ENCODE data around the gene NTF3.

NTF3 gene

DNA sequence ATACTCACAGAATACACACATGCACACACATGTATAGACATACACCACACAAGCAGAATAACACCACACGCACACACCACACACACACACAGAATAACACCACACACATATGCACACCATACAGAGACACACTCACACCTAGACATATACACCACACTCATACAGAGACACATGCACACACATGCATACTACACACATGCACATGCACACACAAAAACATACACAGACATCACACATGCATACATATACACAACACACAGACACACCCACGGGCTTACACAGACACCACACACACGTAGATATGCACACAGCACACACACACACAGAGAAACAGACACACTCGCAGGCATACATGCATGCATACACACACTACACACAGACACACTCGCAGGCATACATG is 49.7 kb downstream of the NTF3 start:
- TF ChIP-seq, protein P1, sequence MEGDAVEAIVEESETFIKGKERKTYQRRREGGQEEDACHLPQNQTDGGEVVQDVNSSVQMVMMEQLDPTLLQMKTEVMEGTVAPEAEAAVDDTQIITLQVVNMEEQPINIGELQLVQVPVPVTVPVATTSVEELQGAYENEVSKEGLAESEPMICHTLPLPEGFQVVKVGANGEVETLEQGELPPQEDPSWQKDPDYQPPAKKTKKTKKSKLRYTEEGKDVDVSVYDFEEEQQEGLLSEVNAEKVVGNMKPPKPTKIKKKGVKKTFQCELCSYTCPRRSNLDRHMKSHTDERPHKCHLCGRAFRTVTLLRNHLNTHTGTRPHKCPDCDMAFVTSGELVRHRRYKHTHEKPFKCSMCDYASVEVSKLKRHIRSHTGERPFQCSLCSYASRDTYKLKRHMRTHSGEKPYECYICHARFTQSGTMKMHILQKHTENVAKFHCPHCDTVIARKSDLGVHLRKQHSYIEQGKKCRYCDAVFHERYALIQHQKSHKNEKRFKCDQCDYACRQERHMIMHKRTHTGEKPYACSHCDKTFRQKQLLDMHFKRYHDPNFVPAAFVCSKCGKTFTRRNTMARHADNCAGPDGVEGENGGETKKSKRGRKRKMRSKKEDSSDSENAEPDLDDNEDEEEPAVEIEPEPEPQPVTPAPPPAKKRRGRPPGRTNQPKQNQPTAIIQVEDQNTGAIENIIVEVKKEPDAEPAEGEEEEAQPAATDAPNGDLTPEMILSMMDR (conservative IDR thresholded peaks at IDR 0.05; ENCODE audit: low read length), result no peak
- no peak for TF ChIP-seq EZH2phosphoT487 (IDR thresholded peaks at IDR 0.05; ENCODE audit: borderline replicate concordance)
- Histone ChIP-seq H3K4me1 (ENCODE audit: insufficient read depth, low read length, poor library complexity, severe bottlenecking) (no peaks in the 10 kb centered on the region), H3K79me2 (ENCODE audit: insufficient read depth, low read length) (no peaks in the 10 kb centered on the region), H2AFZ (ENCODE audit: low read length) (no peak overlapping the region), H3K9me3 (ENCODE audit: insufficient read depth, low read depth, low read length) (no peaks in the 10 kb centered on the region), H3K27me3 (ENCODE audit: insufficient read depth, low read length, poor library complexity, severe bottlenecking) (no peaks in the 10 kb centered on the region), H3K4me2 (ENCODE audit: low read depth, low read length, poor library complexity, severe bottlenecking) (no peak overlapping the region), H4K20me1 (ENCODE audit: insufficient read depth, low read length, poor library complexity, severe bottlenecking) (no peaks in the 10 kb centered on the region), H3F3A (ENCODE audit: low read depth) (no peaks in the 10 kb centered on the region), H3K9me2 (replicated peaks; ENCODE audit: low read depth, low read length) (no peaks in the 10 kb centered on the region), H3K9ac (ENCODE audit: low read depth, low read length, poor library complexity, severe bottlenecking) (no peak overlapping the region), H3K36me3 (ENCODE audit: insufficient read depth, low read length) (no peaks in the 10 kb centered on the region), H3K4me3 (ENCODE audit: low read length, poor library complexity, severe bottlenecking) (no peak overlapping the region)

DNA sequence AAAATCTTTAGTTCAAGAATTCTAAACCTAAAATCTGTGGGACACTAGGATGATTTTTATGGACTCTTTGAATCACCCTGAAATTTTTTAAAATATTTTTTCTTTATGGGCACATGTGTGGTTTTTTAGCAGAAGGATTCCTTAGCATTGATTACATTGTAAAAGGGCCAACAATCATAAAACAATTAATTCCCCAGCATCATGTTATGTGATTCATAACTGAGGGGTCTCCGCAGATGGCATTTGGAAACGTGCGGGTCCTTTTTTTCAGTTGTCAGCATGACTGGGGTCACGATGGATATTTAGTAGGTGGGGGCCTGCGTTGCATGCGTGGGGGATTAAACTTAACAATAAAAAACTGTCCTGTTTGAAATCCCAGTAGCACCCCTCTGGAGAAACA is 52.5 kb downstream of the NTF3 start:
- no peak overlapping the region for H2AFZ ChIP-seq (ENCODE audit: low read length)
- H3K4me2 ChIP-seq (ENCODE audit: low read depth, low read length, poor library complexity, severe bottlenecking), result no peak overlapping the region
- H4K20me1 ChIP-seq (ENCODE audit: insufficient read depth, low read length, poor library complexity, severe bottlenecking), result no peaks in the 10 kb centered on the region
- H3F3A ChIP-seq (ENCODE audit: low read depth), result no peaks in the 10 kb centered on the region
- no peaks in the 10 kb centered on the region for H3K79me2 ChIP-seq (ENCODE audit: insufficient read depth, low read length)
- no peak overlapping the region for H3K4me3 ChIP-seq (ENCODE audit: low read length, poor library complexity, severe bottlenecking)
- H3K9me2 ChIP-seq (replicated peaks; ENCODE audit: low read depth, low read length), result no peaks in the 10 kb centered on the region
- no peaks in the 10 kb centered on the region for H3K36me3 ChIP-seq (ENCODE audit: insufficient read depth, low read length)
- no peak for TF ChIP-seq EZH2phosphoT487 (IDR thresholded peaks at IDR 0.05; ENCODE audit: borderline replicate concordance)
- TF ChIP-seq, protein P1 (conservative IDR thresholded peaks at IDR 0.05; ENCODE audit: low read length), result no peak
- H3K4me1 ChIP-seq (ENCODE audit: insufficient read depth, low read length, poor library complexity, severe bottlenecking), result no peaks in the 10 kb centered on the region
- no peaks in the 10 kb centered on the region for H3K9me3 ChIP-seq (ENCODE audit: insufficient read depth, low read depth, low read length)
- H3K27me3 ChIP-seq (ENCODE audit: insufficient read depth, low read length, poor library complexity, severe bottlenecking), result no peaks in the 10 kb centered on the region
- no peak overlapping the region for H3K9ac ChIP-seq (ENCODE audit: low read depth, low read length, poor library complexity, severe bottlenecking)

DNA sequence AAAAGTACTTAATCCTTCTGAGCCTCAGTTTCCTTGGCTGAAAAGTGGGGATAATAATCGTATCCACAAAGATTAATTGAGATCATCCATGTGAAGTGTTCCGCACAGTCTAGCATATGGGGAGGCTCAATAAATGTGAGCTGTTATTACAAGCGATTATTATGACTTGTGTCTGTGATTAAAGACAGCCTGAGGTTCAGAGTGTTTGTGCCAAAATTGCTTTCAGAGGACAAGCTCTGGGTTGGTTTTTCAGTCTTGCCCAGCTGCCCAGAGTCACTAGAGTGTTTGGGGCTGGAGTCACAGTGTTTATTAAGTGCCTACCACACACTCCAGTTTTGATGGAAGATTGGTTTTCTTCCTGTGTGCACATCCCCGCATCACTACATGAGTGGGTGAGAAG is 53.5 kb downstream of the NTF3 start:
- Histone ChIP-seq H3K9me2 (replicated peaks; ENCODE audit: low read depth, low read length) (no peaks in the 10 kb centered on the region), H3K9me3 (ENCODE audit: insufficient read depth, low read depth, low read length) (no peaks in the 10 kb centered on the region), H2AFZ (ENCODE audit: low read length) (no peak overlapping the region), H3K4me3 (ENCODE audit: low read length, poor library complexity, severe bottlenecking) (no peak overlapping the region), H3K27me3 (ENCODE audit: insufficient read depth, low read length, poor library complexity, severe bottlenecking) (no peaks in the 10 kb centered on the region), H3K4me1 (ENCODE audit: insufficient read depth, low read length, poor library complexity, severe bottlenecking) (no peaks in the 10 kb centered on the region), H3K4me2 (ENCODE audit: low read depth, low read length, poor library complexity, severe bottlenecking) (no peak overlapping the region), H3K79me2 (ENCODE audit: insufficient read depth, low read length) (no peaks in the 10 kb centered on the region), H3K36me3 (ENCODE audit: insufficient read depth, low read length) (no peaks in the 10 kb centered on the region), H4K20me1 (ENCODE audit: insufficient read depth, low read length, poor library complexity, severe bottlenecking) (no peaks in the 10 kb centered on the region), H3K9ac (ENCODE audit: low read depth, low read length, poor library complexity, severe bottlenecking) (no peak overlapping the region), H3F3A (ENCODE audit: low read depth) (no peaks in the 10 kb centered on the region)
- TF ChIP-seq, protein P1 (conservative IDR thresholded peaks at IDR 0.05; ENCODE audit: low read length), result no peak
- no peak for TF ChIP-seq EZH2phosphoT487 (IDR thresholded peaks at IDR 0.05; ENCODE audit: borderline replicate concordance)

Data from Loucy (cell line).